GM12878 (cell line): Measurements from ENCODE around the gene CCDC8. TPM values are rescaled to one million over a fixed set of nuclear protein-coding genes. Genes with fewer than 3 reads are reported as not detected.

Experiments used
- ATAC-seq: fragments of 200-7000 bp; cut with Tn5 transposase; 3 replicates; pipeline ENCODE4 v1.9.1; 2020; ENCODE audit warnings: mild to moderate bottlenecking, moderate library complexity
- BruUV-seq: library from RNA; stranded (reverse); fragments of 400-500 nt; replicated peaks from 2 replicates; lab custom pipeline; 2021; lab: Mats Ljungman, UMichigan
- CTCF ChIA-PET: fragments of 300-600 bp; sonication (Branson Sonifier 250); formaldehyde crosslinking; extraction: SDS; loops from one replicate; lab custom pipeline; 2021; ENCODE audit warnings: inconsistent platforms; lab: Yijun Ruan, JAX
- POLR2A ChIA-PET: fragments of 350-600 bp; formaldehyde crosslinking; extraction: SDS; loops from one replicate; lab custom pipeline; 2021; ENCODE audit warnings: inconsistent platforms; lab: Charles Lee
- RAD21 ChIA-PET: fragments of 300-600 bp; sonication (Branson Sonifier 250); formaldehyde crosslinking; loops from one replicate; lab custom pipeline; 2023; ENCODE audit warnings: antibody characterized with exemption; ENCODE audit not compliant: unreplicated experiment; lab: Charles Lee
- SMC1A ChIA-PET: fragments of 300-600 bp; sonication (Branson Sonifier 250); formaldehyde crosslinking; loops from one replicate; lab custom pipeline; 2023; ENCODE audit not compliant: unreplicated experiment, uncharacterized antibody; lab: Charles Lee
- DNase-seq: peaks from one replicate; pipeline ENCODE4 v3.0.0-alpha.2; 2011; ENCODE audit warnings: low read depth, low spot score
- FAIRE-seq: peaks from 3 replicates; lab custom pipeline; 2011; peaks lifted over from hg19 to GRCh38; lab: Jason Lieb, UNC
- H2AFZ ChIP-seq: 2 replicates; pipeline ENCODE4 v1.6.0; 2011; ENCODE audit warnings: low read depth, low read length, control low read depth; ENCODE audit not compliant: control insufficient read depth
- H3K27ac ChIP-seq: 2 replicates; pipeline ENCODE4 v1.5.1; 2011; ENCODE audit warnings: control low read depth; ENCODE audit not compliant: control insufficient read depth, insufficient read depth
- H3K27me3 ChIP-seq, 2 experiments: replicated peaks in 1 of 2; 2 replicates each; pipeline versions ENCODE4 v1.6.0 to v1.6.1; 2011; ENCODE audit warnings: low read length in 1 of 2; ENCODE audit not compliant: control insufficient read depth in 2 of 2, insufficient read depth in 2 of 2
- H3K36me3 ChIP-seq, 2 experiments: 2 replicates each; pipeline ENCODE4 v1.5.1; 2011; ENCODE audit warnings: low read length in 1 of 2; ENCODE audit not compliant: control insufficient read depth in 2 of 2, insufficient read depth in 2 of 2
- H3K4me1 ChIP-seq: 2 replicates; pipeline ENCODE4 v1.6.1; 2011; ENCODE audit warnings: mild to moderate bottlenecking, low read length, moderate library complexity, mixed read lengths; ENCODE audit not compliant: control insufficient read depth, insufficient read depth
- H3K4me2 ChIP-seq: 2 replicates; pipeline ENCODE4 v1.6.0; 2011; ENCODE audit warnings: control low read depth; ENCODE audit not compliant: control insufficient read depth, insufficient read depth
- H3K4me3 ChIP-seq: fragments of 200-600 bp; sonication (generic); 2 replicates; pipeline ENCODE4 v1.5.1; 2016
- H3K79me2 ChIP-seq: 2 replicates; pipeline ENCODE4 v1.6.0; 2011; ENCODE audit warnings: low read length; ENCODE audit not compliant: control insufficient read depth, insufficient read depth
- H3K9ac ChIP-seq: 2 replicates; pipeline ENCODE4 v1.8.0; 2011; ENCODE audit warnings: low read length, control low read depth, mixed read lengths; ENCODE audit not compliant: control insufficient read depth, insufficient read depth
- H3K9me3 ChIP-seq: replicated peaks from 3 replicates; pipeline ENCODE4 v1.5.1; 2011; ENCODE audit warnings: mild to moderate bottlenecking, low read length; ENCODE audit not compliant: control insufficient read depth, insufficient read depth
- H4K20me1 ChIP-seq: 2 replicates; pipeline ENCODE4 v1.6.0; 2011; ENCODE audit not compliant: control insufficient read depth, insufficient read depth
- BRCA1 ChIP-seq: IDR thresholded peaks from 2 replicates; pipeline ENCODE4 v1.6.1; 2011; ENCODE audit warnings: low read depth, low read length, improper control_type of control experiment
- TARDBP ChIP-seq: IDR thresholded peaks from 2 replicates; pipeline ENCODE4 v1.6.1; 2016; ENCODE audit warnings: borderline replicate concordance
- WGBS: methylation state at CpG from one replicate; pipeline ENCODE4 v1.1.6; 2016; ENCODE audit warnings: low lambda C conversion rate; ENCODE audit not compliant: insufficient replicate concordance, insufficient coverage; ENCODE audit errors: missing lambda C conversion rate; 5-methylcytosine and 5-hydroxymethylcytosine counted together
- in situ Hi-C: fragments of 300-500 bp; cut with MboI; formaldehyde crosslinking; loops from 9 replicates; pipeline ENCODE4 v1.14.3; 2018; ENCODE audit warnings: mixed read lengths
- intact Hi-C: fragments of 100-400 bp; cut with micrococcal nuclease; formaldehyde crosslinking; loops from one replicate; pipeline ENCODE4 v1.14.2; 2022; ENCODE audit not compliant: unreplicated experiment
- polyA plus RNA-seq, 11 experiments: library from polyadenylated mRNA; depleted of rRNA in 4 of 11; unstranded in 6 of 11; stranded (reverse) in 5 of 11; fragments of >200 nt; fragmentation: Nextera tagmentation in 4 of 11; fragmentation: Illumina TruSeq in 1 of 11; extraction: Ambion mirVana in 4 of 11; extraction: Trizol in 1 of 11; gene quantifications; 1 replicate in 1 of 11; 2 replicates in 10 of 11; pipeline versions ENCODE4 v1.2.1 to v1.2.3, GENCODE V29; 2011 to 2016; ENCODE audit warnings: inconsistent platforms in 2 of 11, missing spikeins in 2 of 11, low read depth in 1 of 11
- total RNA-seq, 4 experiments: library from RNA; depleted of rRNA in 3 of 4; stranded (reverse); fragments of >200 nt in 3 of 4; fragmentation: Illumina TruSeq in 1 of 4; extraction: Trizol in 1 of 4; gene quantifications; 2 replicates each; pipeline versions ENCODE4 v1.2.1 to v1.2.3, GENCODE V29; 2013 to 2021
- TF ChIP-seq, protein P1 (sequence below): fragments of 450-650 bp; IDR thresholded peaks from 2 replicates; pipeline ENCODE4 v1.6.1; 2016; ENCODE audit warnings: mild to moderate bottlenecking, moderate library complexity, borderline replicate concordance
- TF ChIP-seq, protein P2 (sequence below): fragments of 450-650 bp; IDR thresholded peaks from 2 replicates; pipeline ENCODE4 v1.6.1; 2017; ENCODE audit warnings: borderline replicate concordance

The CCDC8 gene
- total and polyA plus RNA-seq, 10 of the 15 experiments (the other 5 are each of a cell fraction or from before 2014, with no cell fraction given), result under 0.01 to 0.15 (median 0.05) TPM; not detected in 5

GRCh38 chr19:46454244-46454643 lies 40.9 kb upstream of the CCDC8 start:
- RAD21 ChIA-PET, result no interaction called here
- TF ChIP-seq, protein P1, sequence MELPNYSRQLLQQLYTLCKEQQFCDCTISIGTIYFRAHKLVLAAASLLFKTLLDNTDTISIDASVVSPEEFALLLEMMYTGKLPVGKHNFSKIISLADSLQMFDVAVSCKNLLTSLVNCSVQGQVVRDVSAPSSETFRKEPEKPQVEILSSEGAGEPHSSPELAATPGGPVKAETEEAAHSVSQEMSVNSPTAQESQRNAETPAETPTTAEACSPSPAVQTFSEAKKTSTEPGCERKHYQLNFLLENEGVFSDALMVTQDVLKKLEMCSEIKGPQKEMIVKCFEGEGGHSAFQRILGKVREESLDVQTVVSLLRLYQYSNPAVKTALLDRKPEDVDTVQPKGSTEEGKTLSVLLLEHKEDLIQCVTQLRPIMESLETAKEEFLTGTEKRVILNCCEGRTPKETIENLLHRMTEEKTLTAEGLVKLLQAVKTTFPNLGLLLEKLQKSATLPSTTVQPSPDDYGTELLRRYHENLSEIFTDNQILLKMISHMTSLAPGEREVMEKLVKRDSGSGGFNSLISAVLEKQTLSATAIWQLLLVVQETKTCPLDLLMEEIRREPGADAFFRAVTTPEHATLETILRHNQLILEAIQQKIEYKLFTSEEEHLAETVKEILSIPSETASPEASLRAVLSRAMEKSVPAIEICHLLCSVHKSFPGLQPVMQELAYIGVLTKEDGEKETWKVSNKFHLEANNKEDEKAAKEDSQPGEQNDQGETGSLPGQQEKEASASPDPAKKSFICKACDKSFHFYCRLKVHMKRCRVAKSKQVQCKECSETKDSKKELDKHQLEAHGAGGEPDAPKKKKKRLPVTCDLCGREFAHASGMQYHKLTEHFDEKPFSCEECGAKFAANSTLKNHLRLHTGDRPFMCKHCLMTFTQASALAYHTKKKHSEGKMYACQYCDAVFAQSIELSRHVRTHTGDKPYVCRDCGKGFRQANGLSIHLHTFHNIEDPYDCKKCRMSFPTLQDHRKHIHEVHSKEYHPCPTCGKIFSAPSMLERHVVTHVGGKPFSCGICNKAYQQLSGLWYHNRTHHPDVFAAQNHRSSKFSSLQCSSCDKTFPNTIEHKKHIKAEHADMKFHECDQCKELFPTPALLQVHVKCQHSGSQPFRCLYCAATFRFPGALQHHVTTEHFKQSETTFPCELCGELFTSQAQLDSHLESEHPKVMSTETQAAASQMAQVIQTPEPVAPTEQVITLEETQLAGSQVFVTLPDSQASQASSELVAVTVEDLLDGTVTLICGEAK, result no peak
- TF ChIP-seq TARDBP (no peak), BRCA1 (no peak)
- TF ChIP-seq, protein P2, sequence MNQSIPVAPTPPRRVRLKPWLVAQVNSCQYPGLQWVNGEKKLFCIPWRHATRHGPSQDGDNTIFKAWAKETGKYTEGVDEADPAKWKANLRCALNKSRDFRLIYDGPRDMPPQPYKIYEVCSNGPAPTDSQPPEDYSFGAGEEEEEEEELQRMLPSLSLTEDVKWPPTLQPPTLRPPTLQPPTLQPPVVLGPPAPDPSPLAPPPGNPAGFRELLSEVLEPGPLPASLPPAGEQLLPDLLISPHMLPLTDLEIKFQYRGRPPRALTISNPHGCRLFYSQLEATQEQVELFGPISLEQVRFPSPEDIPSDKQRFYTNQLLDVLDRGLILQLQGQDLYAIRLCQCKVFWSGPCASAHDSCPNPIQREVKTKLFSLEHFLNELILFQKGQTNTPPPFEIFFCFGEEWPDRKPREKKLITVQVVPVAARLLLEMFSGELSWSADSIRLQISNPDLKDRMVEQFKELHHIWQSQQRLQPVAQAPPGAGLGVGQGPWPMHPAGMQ, result no peak
- TF ChIP-seq, all 136 proteins: peak for 0
- Histone ChIP-seq H3K36me3 (no peaks in the 10 kb centered on the region), H3K4me2 (no peak overlapping the region), H3K9me3 (no peaks in the 10 kb centered on the region; the same call in 2 of the 3 replicates), H3K27ac (no peak overlapping the region), H2AFZ (no peak overlapping the region), H4K20me1 (no peaks in the 10 kb centered on the region), H3K79me2 (no peaks in the 10 kb centered on the region), H3K4me1 (no peaks in the 10 kb centered on the region), H3K27me3 (no peaks in the 10 kb centered on the region; a peak in 1 of 4 replicates), H3K4me3 (no peak overlapping the region), H3K9ac (no peak overlapping the region)
- WGBS, result 15% methylated on average over 3 of the region's 3 CpGs
- ATAC-seq, result no peak
- in situ Hi-C loops, result no loop called here
- CTCF ChIA-PET, result no interaction called here
- no peak for FAIRE-seq
- POLR2A ChIA-PET, result no interaction called here
- SMC1A ChIA-PET, result no interaction called here
- BruUV-seq, result no TSS peak
- intact Hi-C loops, result no loop called here
- no peak for DNase-seq
